HG03095 (cell line): ENCODE data around the gene PTPN21.
"Not testable (repeated sequence)": the region's sequence is repeated elsewhere in the genome, so short reads cannot be mapped to it uniquely, and the experiment has no call there.

Experiments used
- ATAC-seq: cut with Tn5 transposase; IDR thresholded peaks from one replicate; pipeline ENCODE4 v1.9.1; 2021; ENCODE audit warnings: moderate library complexity; ENCODE audit not compliant: unreplicated experiment

The PTPN21 gene

DNA sequence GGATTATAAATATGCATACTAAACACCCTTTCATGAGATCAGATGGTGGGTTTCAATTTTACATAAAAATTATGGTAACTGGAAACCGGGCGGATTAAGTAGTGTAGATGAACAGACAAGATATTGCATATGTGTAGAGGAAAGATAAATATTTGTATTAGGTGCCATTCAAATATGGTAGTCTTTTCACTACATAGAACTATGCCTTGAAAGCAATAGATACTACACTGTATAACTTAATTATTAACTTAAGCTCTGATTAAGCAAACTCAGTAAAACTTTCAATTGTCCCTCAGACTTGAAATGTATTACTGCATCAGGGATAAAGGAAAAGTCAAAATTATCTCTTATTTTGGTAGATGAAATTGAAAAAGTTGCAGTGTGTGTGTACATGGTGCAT, 1.9 kb downstream of the PTPN21 start:
- ATAC-seq = no peak

DNA sequence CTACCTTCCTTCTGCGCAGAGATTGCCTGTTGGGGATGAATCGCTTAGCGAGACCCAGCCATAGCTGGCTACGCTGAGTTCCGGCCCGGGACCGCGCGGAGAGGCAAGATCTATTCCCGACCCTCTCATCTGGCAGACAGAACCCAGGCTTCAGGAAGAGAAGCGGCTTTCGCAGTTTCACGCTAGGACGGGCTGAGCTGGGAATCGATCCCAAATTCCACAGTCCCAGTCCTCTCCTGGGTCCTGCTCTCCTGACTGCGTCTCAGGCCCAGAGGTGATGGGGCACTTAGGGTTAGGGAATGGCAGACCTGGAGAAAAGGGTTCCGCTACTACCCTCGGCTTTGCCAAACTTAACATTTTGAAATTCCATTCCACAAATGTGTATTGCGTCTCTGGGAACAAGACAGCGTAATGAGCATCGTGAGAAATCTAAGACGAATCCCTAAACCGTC, 2.8 kb downstream of the PTPN21 start:
- ATAC-seq = no peak

DNA sequence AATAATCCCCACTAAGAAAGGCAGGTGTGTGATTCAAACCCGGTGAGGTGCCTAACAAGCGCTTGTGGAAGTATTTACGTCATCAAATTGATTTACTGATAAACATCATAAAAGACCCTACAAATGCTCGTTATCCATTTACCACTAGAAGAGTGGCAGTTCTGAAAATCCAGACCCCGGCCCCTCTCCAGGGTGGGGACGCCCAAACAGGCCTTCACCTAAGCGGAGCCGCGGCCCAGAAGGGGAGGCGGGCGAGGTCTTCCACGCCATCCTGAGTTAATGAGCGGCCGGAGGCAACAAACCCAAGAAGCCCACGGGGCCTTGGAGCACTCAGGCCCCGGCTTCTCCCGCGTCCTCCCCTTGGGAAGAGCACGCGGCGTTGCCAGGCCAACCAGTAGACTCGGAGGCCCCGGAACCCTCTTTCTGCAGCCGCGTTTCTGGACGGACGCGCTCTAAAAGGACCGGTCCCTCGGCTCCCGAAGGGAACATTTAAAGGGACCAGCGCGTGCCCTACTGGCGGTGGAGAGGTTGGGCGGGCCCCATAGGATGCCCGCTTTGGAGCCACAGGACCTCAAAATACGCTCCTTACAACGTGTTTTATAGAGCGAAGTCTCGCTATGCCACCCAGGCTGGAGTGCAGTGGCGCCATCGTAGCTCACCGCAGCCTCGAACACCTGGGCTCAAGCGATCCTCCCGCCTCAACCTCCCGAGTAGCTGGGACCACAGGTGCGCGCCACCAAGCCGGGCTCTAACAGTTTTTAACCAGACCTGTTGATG, 3.5 kb downstream of the PTPN21 start:
- ATAC-seq = no peak

DNA sequence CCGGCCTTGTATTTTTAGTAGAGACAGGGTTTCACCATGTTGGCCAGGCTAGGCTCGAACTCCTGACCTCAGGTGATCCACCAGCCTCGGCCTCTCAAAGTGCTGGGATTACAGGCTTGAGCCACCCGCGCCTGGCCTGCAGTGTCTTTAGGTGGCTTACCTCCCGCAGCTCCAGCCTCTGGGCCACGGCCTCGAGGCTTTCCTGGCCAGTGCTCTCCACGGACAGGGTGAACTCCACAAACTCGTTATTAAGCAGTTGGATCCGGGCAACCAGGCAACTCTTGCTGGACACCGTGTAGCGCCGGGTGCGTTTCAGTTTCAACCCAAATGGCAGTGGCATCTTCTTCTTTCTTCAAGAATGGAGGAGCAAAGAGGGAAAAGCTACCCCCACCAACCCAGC, 4.7 kb downstream of the PTPN21 start:
- no peak for ATAC-seq

DNA sequence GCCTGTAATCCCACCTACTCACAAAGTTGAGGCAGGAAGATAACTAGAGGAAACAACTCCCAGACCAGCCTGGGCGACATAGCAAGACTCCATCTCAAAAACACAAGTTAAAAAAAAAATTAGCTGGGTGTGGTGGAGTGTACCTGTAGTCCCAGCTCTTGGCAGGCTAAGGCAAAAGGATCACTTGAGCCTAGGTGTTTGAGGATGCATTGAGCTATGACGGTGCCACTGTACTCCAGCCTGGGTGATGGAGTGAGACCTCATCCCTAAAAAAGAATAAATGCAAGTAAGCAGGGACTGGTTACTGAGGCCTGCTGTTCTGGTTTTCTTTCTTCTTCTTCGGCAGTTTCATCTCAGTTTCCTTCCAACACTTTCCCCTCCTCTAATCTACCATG, 7.4 kb downstream of the PTPN21 start:
- no peak for ATAC-seq

DNA sequence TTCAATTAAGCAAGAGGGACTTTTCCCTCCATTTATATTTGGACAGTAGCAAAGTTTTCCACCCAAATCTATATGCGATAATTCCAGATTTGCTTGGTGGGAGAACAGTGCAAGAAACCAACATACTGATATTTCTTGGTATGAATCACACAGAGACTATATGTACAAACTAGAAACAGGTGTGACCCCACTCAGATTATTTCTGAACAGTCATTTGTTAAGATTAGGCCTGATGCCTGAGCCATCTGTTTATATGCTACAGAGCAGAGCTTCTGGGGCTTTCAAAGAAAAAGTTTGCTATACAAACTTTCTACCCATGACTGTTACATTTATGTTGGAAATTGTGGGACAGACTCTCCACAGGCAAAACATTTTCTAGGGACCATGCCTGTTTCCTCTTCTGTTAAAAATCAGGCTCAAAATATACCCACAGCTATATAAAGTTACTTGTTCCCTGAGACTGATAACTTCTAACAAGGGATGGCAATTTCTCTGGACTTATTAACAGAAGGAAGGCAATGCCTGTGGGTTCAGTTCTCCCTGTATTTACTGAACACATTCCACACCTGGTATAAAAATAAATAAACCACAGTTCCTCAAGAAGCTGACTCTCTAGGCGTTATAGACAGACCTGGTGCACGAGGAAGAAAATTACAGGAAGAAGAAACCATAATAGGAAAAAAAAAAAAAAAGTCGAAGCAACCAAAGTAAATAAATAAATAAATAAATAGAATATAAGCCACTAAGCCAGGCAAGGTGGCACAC, 8.0 kb downstream of the PTPN21 start:
- no peak for ATAC-seq

DNA sequence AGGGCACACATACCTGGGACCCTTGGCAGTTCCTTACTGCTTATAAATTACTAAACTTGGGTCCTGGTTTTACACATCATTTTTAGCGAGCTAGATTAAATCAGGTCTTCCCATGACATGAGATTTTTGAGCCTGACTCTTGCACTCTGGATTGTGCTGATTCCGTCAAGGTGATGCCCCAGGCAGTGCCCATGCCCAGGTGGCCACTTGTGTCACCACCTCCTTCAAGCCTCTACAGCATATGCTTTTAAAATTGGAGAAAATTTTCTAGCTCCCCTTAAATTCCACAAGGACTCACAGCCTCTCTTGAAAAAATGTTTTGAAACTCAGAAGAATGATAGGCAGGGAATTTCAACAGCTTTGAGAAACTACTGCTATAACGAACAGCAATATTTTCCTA, 9.6 kb downstream of the PTPN21 start:
- ATAC-seq = no peak

DNA sequence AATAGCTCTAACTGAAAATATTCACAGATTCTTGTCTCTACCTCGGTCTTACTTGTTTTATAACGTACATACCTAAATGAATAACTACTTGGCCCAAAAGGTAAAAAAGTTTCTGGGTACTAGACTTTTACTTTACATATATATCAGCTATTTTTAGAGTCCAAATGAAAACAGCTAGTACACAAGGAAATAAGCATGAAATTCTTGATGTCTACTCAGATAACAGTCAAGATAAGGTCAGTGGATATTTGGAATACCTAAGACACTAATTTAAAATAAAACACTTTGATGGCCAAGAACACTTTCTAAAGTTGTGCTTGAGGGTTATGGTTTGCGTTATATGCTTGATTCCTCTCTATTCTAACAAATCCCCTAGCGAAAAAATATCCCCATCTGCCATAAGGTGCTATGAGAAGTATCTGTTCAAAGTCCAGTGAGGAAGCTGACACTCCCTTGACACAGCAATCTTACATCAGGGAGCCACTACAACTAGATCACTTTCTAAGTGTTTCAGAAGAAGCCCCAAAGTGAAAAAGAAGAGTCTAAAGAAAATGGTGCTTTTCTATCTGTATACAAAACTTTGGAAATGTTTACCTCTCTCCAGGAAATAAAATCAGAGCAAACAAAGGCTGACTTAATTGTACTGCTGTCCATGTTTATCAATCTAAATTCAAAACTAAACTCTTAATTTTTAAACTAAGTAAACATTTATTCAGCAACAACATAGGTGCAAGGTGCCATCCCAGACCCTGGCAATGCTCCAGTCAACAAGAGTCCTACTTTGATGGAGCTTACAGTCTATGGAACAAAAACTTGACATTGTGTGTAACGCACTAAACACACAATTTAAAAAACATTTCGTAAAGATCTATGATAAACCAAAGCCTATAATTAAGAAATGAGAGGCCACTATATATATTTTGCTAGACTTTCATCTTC, 11.7 kb downstream of the PTPN21 start:
- no peak for ATAC-seq

DNA sequence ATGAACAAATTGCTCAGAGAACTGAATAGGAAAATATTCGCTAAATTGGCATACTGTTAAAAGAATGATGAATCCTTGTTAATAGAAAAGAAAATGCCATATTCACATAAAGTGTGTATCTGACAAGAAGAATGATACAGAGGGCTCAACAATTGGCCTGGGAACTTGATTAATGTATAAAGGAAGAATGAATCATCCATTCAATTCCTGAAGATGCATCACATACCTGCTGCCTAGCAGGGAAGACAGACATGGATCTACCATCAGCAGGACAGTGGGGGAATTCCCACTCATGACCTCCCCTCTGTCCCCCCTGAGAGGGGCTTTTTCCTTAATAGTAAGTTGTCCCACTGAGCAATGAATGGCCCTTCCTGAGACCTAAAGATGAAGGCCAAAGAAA, 13.5 kb downstream of the PTPN21 start:
- ATAC-seq = no peak

DNA sequence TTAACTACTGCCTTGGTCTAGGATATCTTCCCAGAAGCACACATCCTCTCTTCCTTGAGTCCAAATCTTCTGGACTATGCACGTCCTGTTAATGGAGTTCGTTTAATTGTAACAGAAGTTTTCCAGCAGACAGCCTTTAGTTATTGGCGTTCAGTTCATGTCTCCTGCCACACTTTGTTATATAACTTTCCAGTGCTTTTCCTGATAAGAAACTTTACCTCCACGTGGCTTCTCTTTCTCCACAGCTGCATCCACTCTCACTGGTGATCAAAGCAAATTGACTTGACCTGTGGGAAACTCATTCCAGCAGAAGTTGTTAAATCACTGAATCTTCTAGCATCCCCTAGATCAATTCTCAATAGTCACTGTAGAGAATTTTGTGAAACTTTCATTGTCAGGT, 19.0 kb downstream of the PTPN21 start:
- ATAC-seq = no peak

DNA sequence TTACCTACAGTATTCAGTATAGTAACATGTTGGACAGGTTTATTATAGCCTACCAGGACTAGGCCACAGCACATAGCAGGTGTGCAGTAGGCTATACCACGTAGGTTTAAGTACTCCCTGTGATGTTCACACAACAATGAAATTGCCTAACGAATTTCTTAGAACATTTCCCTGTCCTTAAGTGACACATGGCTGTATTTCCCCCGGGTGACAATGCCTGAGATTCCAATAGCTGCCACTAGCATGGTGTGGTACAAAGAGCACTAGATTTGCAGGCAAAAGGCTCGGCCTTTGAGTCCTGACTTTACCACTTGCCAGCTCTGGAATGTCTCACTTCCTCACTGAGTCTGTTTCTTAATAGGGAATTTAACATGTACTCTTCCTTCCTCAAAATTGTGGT, 19.7 kb downstream of the PTPN21 start:
- ATAC-seq = no peak

DNA sequence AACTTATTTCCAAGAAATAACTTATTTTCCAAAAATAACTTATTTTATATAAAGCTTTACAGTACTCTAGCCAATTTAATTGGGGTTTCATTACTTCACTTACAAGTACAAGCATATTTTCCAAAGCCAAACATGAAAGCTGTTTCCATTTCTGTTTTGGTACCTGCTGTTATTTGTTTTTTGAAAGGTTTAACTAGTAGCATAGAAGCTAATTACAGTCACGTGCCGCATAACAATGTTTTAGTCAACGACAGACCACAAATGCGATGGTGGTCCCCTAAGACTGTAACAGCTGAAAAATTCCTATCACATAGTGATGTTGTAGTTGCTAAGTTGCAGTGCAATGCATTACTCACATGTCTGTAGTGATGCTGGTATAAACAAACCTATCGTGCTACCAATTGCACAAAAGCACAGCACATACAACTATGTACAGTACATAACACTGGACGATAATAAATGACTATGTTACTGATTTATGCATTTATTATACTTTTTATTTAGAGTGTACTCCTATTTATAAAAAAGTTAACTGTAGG, 21.7 kb downstream of the PTPN21 start:
- ATAC-seq = no peak

DNA sequence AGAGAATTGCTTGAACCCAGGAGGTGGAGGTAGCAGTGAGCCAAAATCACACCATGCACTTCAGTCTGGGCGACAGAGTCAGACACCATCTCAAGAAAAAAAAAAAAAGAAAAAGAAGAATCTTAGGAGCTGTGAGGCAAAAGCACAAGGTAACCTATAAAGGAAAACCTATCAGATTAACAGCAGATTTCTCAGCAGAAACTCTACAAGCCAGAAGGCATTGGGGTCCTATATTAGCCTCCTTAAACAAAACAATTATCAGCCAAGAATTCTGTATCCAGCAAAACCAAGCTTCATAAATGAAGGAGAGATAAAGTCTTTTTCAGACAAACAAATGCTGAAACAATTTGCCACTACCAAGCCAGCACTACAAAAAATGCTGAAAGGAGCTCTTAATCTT, 24.9 kb downstream of the PTPN21 start:
- ATAC-seq = not testable (repeated sequence)

DNA sequence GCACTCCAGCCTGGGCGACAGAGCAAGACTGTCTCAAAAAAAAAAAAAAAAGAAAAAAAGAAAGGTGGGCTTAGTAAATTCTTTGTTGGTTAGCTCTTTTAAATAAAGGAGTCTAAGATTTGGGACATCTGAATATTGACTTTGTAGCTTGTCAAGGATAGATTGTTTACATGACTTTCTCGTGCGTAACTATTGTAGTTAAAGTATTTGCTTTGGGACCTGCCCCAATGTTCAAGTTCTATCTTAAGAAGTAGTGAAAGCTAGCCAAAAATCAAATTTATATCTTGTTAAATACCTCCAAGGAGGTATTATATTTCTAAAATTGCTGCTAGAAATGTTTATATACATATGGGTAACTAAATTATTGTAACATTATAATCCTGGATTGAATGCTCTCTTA, 32.4 kb downstream of the PTPN21 start:
- no peak for ATAC-seq

DNA sequence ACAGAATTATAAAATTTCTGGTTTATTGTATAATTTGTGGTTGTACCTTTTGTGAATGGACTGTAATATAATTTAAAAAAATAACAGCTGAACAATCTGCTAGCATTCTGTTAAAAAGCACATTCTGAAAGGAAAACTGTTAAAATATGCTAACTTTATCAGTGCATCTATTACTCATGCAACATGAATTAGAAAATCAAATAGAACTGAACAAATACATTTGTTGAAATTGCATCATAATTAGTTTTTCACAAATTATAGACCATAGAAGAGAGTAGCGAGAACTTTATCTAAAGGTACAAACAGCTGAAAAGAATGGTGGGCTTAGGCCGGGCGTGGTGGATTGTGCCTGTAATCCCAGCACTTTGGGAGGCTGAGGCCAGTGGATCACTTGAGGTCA, 33.0 kb downstream of the PTPN21 start:
- ATAC-seq = no peak

DNA sequence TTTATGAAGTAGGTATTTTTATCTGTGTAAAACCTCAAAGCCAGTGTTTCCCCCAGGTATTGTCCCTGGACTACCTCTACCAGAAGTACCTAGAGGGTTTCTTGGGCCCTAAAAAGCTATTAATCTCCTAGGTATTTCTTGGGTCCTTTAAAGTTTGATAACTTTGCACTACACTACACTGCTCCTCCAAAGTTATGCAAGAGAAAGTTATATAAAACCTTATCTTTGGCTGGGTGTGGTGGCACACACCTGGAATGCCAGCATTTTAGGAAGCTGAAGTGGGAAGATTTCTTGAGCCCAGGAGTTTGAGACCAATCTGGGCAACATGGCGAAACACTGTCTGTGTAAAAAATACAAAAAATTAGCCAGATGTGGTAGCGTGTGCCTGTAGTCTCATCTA, 34.9 kb downstream of the PTPN21 start:
- ATAC-seq = no peak

DNA sequence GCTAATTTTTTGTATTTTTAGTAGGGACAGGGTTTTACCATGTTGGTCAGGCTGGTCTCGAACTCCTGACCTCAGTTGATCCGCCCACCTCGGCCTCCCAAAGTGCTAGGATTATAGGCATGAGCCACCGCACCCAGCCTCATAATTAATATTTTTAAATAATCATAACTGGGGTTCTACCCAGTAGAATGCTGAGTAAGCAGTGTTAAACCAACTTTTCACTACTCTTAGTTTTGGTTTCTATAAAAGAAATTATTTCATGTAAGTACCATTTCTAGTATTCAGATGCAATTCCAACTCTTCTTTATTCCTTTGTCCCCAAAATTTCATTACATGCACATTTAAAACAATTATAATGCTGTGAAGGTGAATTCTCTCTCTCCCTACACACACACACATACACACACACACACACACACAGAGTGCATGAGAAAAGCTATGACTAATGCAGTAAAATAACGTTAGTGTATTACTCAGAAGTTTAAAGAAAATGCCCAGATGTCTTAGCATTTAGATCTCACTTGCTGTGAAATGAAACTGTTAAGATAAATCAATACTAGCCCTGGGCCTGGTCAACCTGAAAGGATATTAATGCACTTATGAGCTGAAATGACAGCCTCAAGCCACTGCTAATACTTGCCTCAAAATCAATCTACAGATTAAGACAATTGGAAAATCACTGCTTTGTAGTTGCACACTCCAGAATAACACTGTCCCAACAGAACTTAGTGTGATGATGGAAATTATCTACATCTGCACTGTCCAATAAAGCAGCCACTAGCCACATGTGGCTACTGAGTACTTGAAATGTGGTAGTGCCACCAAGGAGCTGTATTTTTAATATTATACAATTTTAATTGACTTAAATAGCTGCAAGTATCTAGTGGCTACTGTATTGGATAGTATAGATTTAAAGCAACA, 36.0 kb downstream of the PTPN21 start:
- no peak for ATAC-seq

DNA sequence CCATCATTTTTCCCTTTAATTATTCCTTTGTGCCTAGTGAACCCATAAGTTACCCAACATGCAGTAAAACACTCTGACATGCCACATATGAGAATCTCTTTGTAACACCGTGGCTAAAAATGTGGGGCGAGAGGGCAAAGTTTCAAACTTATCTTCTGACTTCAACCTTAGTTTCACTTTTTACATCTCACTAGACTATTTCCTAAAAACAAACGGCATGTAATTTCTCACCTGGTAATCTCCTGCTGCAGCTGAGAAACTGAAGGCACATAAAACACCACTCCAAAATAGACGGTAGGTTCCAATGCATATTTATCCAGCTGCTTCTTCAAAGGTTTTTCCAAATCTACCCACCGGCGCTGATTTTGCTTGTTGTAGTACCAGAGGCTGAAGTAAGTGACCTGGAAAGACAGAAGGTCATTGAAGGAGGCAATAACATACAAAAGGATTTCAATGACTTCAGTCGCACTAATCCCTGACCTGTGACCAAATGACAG, 37.9 kb downstream of the PTPN21 start:
- ATAC-seq = no peak

DNA sequence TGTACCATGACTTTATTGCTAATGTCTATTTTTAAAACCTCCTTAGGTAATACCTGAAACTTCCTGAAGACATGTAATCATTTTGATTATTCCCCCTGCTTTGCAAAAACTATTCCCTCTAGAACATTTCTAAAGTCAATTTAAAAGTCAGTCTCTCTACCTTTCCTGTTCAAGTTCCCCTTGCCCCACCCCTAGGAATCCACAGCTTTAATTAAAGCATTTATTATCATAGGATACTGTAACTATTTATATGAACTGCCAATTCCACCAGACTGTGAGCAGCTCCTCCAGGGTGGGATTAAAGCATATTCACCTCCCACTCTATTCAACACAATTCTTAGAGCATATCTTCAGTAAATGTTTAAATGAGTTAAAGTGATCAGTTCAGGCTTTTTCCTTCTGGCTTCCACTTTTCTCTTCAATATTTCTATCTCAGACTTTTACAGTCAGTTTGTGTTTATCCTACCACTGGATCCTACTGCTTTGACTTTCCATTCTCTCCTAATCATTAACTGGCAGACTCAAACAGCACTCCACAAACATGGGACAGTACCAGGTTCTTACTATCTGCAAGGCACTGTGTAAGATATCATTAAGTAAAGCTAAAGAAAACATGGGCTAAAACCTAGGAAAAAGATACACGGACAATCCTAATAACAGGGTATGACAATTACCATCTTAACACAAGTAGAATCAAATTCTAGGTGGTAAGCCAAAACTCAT, 39.1 kb downstream of the PTPN21 start:
- ATAC-seq = no peak
